Thoracic aorta (tissue), 2 donors: ENCODE measurements around the gene PCBP3. TPM values are rescaled to one million over a fixed set of nuclear protein-coding genes. Genes with fewer than 3 reads are reported as not detected.

ENCODE experiments used
- ATAC-seq: fragments of 150-250 bp; one replicate; pipeline ENCODE4 v1.8.0; 2017; ENCODE audit warnings: low read depth; ENCODE audit not compliant: insufficient number of reproducible peaks, low FRiP score
- DNase-seq: peaks from one replicate; pipeline ENCODE4 v3.0.0-alpha.2; 2020; ENCODE audit warnings: low spot score
- H3K27ac ChIP-seq, 2 donors: fragments of 200-600 bp; sonication (generic); 1 replicate in 1 of 2; 2 replicates in 1 of 2; pipeline ENCODE4 v1.5.1; 2016; ENCODE audit warnings: mild to moderate bottlenecking in 2 of 2, moderate library complexity in 2 of 2
- H3K27me3 ChIP-seq: fragments of 200-600 bp; sonication (generic); replicated peaks from 2 replicates; pipeline ENCODE4 v1.6.0; 2016; ENCODE audit warnings: mild to moderate bottlenecking; ENCODE audit not compliant: insufficient read depth
- H3K36me3 ChIP-seq: fragments of 200-600 bp; sonication (generic); one replicate; pipeline ENCODE4 v1.5.1; 2016
- H3K4me1 ChIP-seq, 2 donors: fragments of 200-600 bp; sonication (generic); 1 replicate in 1 of 2; 2 replicates in 1 of 2; pipeline versions ENCODE4 v1.5.1 to v1.6.0; 2016; ENCODE audit warnings: low read depth in 2 of 2, mild to moderate bottlenecking in 1 of 2; ENCODE audit not compliant: control insufficient read depth in 1 of 2
- H3K4me3 ChIP-seq: fragments of 200-600 bp; sonication (generic); 2 replicates; pipeline ENCODE4 v1.5.1; 2016; ENCODE audit warnings: mild to moderate bottlenecking
- H3K9me3 ChIP-seq: fragments of 200-600 bp; sonication (generic); 2 replicates; pipeline ENCODE4 v1.5.1; 2016
- CTCF ChIP-seq: fragments of 200-600 bp; sonication (generic); IDR thresholded peaks from one replicate; pipeline ENCODE4 v1.5.1; 2019; ENCODE audit warnings: antibody characterized with exemption
- total RNA-seq, 2 donors: library from RNA; depleted of rRNA; stranded (reverse); fragments of >200 nt; gene quantifications; one replicate each; pipeline versions ENCODE4 v1.1.0 to v1.2.3, GENCODE V29; 2016

Gene PCBP3
- total RNA-seq, 2 donors from 2014 or later: 4.5 to 28.4 TPM

- Histone ChIP-seq H3K27ac (no peak overlapping the region), H3K4me3 (no peak overlapping the region), H3K27me3 (no peaks in the 10 kb centered on the region), H3K4me1 (no peaks in the 10 kb centered on the region), H3K36me3 (no peaks in the 10 kb centered on the region), H3K9me3 (peaks cover 5% of the 10 kb centered on the region)
- no peak for ATAC-seq
- DNase-seq: no peak
- no peak for TF ChIP-seq CTCF
These were observed 294.9 kb downstream of the PCBP3 start for GRCh38 chr21:45938453-45938755.

- no peak overlapping the region for H3K27ac ChIP-seq
- no peak for TF ChIP-seq CTCF
- H3K4me1 ChIP-seq: no peaks in the 10 kb centered on the region
- H3K27me3 ChIP-seq: no peaks in the 10 kb centered on the region
- no peak for DNase-seq
- H3K4me3 ChIP-seq: no peak overlapping the region
- H3K36me3 ChIP-seq: no peaks in the 10 kb centered on the region
- ATAC-seq: no peak
- H3K9me3 ChIP-seq: peaks cover 5% of the 10 kb centered on the region
These were observed 295.4 kb downstream of the PCBP3 start for GRCh38 chr21:45938811-45939520.

GRCh38 chr21:45939521-45940045 is 296.1 kb downstream of the PCBP3 start:
- Histone ChIP-seq H3K4me3 (no peak overlapping the region), H3K27me3 (no peaks in the 10 kb centered on the region), H3K27ac (no peak overlapping the region), H3K36me3 (no peaks in the 10 kb centered on the region), H3K9me3 (peaks cover 5% of the 10 kb centered on the region), H3K4me1 (no peaks in the 10 kb centered on the region)
- TF ChIP-seq CTCF: no peak
- no peak for DNase-seq
- no peak for ATAC-seq

- Histone ChIP-seq H3K36me3 (no peaks in the 10 kb centered on the region), H3K4me1 (no peaks in the 10 kb centered on the region), H3K4me3 (no peak overlapping the region), H3K27me3 (no peaks in the 10 kb centered on the region), H3K27ac (no peak overlapping the region), H3K9me3 (peaks cover 5% of the 10 kb centered on the region)
- TF ChIP-seq CTCF: no peak
- DNase-seq (no peak), ATAC-seq (no peak)
These were observed 296.6 kb downstream of the PCBP3 start for GRCh38 chr21:45940091-45940490.

- ATAC-seq: no peak
- DNase-seq: no peak
- H3K9me3 ChIP-seq: peaks cover 3% of the 10 kb centered on the region
- H3K4me3 ChIP-seq: no peak overlapping the region
- H3K4me1 ChIP-seq: no peaks in the 10 kb centered on the region
- H3K27ac ChIP-seq: no peak overlapping the region
- H3K36me3 ChIP-seq: no peaks in the 10 kb centered on the region
- no peak for TF ChIP-seq CTCF
- H3K27me3 ChIP-seq: no peaks in the 10 kb centered on the region
These were observed 297.3 kb downstream of the PCBP3 start for GRCh38 chr21:45940621-45941337.
